Amygdala (tissue), 56 donors: Measurements from ENCODE around the gene HKDC1.

Source experiments
- DNase-seq, 56 donors: peaks; one replicate each; lab custom pipeline; 2025; lab: John Stamatoyannopoulos, UW

The HKDC1 gene

GRCh38 chr10:69316313-69317059 lies 96.4 kb downstream of the HKDC1 start:
- no peak for DNase-seq
